ENCODE results near the gene MYH14. TPM values are rescaled to one million over a fixed set of nuclear protein-coding genes. Genes with fewer than 3 reads are reported as not detected.
"Not testable (repeated sequence)": the region's sequence is repeated elsewhere in the genome, so short reads cannot be mapped to it uniquely, and the experiment has no call there.

The MYH14 gene
- total and polyA plus RNA-seq, 2 experiments from 2014 or later, result 40.9 to 64.4 TPM

- H3K79me2 ChIP-seq, result no peaks in the 10 kb centered on the region
- H3K4me2 ChIP-seq, result peak overlapping the region; percentile 90
- H3K36me3 ChIP-seq (replicated peaks; ENCODE audit: insufficient read depth, low read depth), result no peaks in the 10 kb centered on the region
- H2AFZ ChIP-seq, result peak overlapping the region; percentile 55
- H3K27me3 ChIP-seq, result peaks cover 7% of the 10 kb centered on the region
- H3K4me3 ChIP-seq, result peak overlapping the region; percentile 31
- TF ChIP-seq EZH2phosphoT487 (IDR thresholded peaks at IDR 0.05; ENCODE audit: low read depth, severe bottlenecking, unreplicated experiment) (no peak), CTCF (IDR thresholded peaks at IDR 0.05; ENCODE audit: poor library complexity) (no peak), EZH2 (IDR thresholded peaks at IDR 0.05; ENCODE audit: borderline replicate concordance) (no peak)
- H4K20me1 ChIP-seq (ENCODE audit: insufficient read depth, poor library complexity, severe bottlenecking), result no peaks in the 10 kb centered on the region
- peak; percentile 95 for DNase-seq (ENCODE audit: low spot score)
- H3K27ac ChIP-seq, result peak overlapping the region; percentile 93
- under 1% methylated on average over 25 of the region's 34 CpGs for WGBS (ENCODE audit: low lambda C conversion rate, missing lambda C conversion rate)
- no peaks in the 10 kb centered on the region for H3K9me2 ChIP-seq (replicated peaks; ENCODE audit: insufficient read depth)
- H3K4me1 ChIP-seq (ENCODE audit: insufficient read depth), result peaks cover 21% of the 10 kb centered on the region
- no peaks in the 10 kb centered on the region for H3K9me3 ChIP-seq (ENCODE audit: low read depth)
Measured at GRCh38 chr19:50333235-50333736, 129.9 kb downstream of the MYH14 start.

GRCh38 chr19:50333737-50334617, 130.6 kb downstream of the MYH14 start:
- TF ChIP-seq CTCF (IDR thresholded peaks at IDR 0.05; ENCODE audit: poor library complexity) (no peak), EZH2 (IDR thresholded peaks at IDR 0.05; ENCODE audit: borderline replicate concordance) (no peak), EZH2phosphoT487 (IDR thresholded peaks at IDR 0.05; ENCODE audit: low read depth, severe bottlenecking, unreplicated experiment) (no peak)
- 18% methylated on average over 54 of the region's 54 CpGs for WGBS (ENCODE audit: low lambda C conversion rate, missing lambda C conversion rate)
- Histone ChIP-seq H2AFZ (peak overlapping the region; percentile 55), H3K4me3 (peak overlapping the region; percentile 31), H3K27me3 (peaks cover 7% of the 10 kb centered on the region), H3K36me3 (replicated peaks; ENCODE audit: insufficient read depth, low read depth) (no peaks in the 10 kb centered on the region), H4K20me1 (ENCODE audit: insufficient read depth, poor library complexity, severe bottlenecking) (no peaks in the 10 kb centered on the region), H3K79me2 (no peaks in the 10 kb centered on the region), H3K27ac (peak overlapping the region; percentile 93), H3K9me3 (ENCODE audit: low read depth) (no peaks in the 10 kb centered on the region), H3K4me1 (ENCODE audit: insufficient read depth) (peaks cover 21% of the 10 kb centered on the region), H3K4me2 (peak overlapping the region; percentile 90), H3K9me2 (replicated peaks; ENCODE audit: insufficient read depth) (no peaks in the 10 kb centered on the region)
- peak; percentile 91 for DNase-seq (ENCODE audit: low spot score)

- Histone ChIP-seq H3K36me3 (replicated peaks; ENCODE audit: insufficient read depth, low read depth) (no peaks in the 10 kb centered on the region), H3K9me2 (replicated peaks; ENCODE audit: insufficient read depth) (no peaks in the 10 kb centered on the region), H3K4me3 (no peak overlapping the region), H3K27ac (no peak overlapping the region), H3K4me1 (ENCODE audit: insufficient read depth) (peaks cover 20% of the 10 kb centered on the region), H3K9me3 (ENCODE audit: low read depth) (no peaks in the 10 kb centered on the region), H3K27me3 (peaks cover 7% of the 10 kb centered on the region), H3K79me2 (no peaks in the 10 kb centered on the region), H2AFZ (no peak overlapping the region), H4K20me1 (ENCODE audit: insufficient read depth, poor library complexity, severe bottlenecking) (no peaks in the 10 kb centered on the region), H3K4me2 (no peak overlapping the region)
- DNase-seq (ENCODE audit: low spot score), result no peak
- TF ChIP-seq CTCF (IDR thresholded peaks at IDR 0.05; ENCODE audit: poor library complexity), result no peak
- no peak for TF ChIP-seq EZH2 (IDR thresholded peaks at IDR 0.05; ENCODE audit: borderline replicate concordance)
- no peak for TF ChIP-seq EZH2phosphoT487 (IDR thresholded peaks at IDR 0.05; ENCODE audit: low read depth, severe bottlenecking, unreplicated experiment)
- 96% methylated on average over 12 of the region's 12 CpGs for WGBS (ENCODE audit: low lambda C conversion rate, missing lambda C conversion rate)
Measured at GRCh38 chr19:50334741-50335421, 131.5 kb downstream of the MYH14 start.

- H4K20me1 ChIP-seq (ENCODE audit: insufficient read depth, poor library complexity, severe bottlenecking); H3K9me2 ChIP-seq (replicated peaks; ENCODE audit: insufficient read depth); H3K4me2 ChIP-seq; H3K36me3 ChIP-seq (replicated peaks; ENCODE audit: insufficient read depth, low read depth); H3K9me3 ChIP-seq (ENCODE audit: low read depth); H2AFZ ChIP-seq; H3K4me3 ChIP-seq; DNase-seq (ENCODE audit: low spot score); H3K79me2 ChIP-seq; H3K27ac ChIP-seq; H3K27me3 ChIP-seq: not testable (repeated sequence)
- WGBS (ENCODE audit: low lambda C conversion rate, missing lambda C conversion rate), result 79% methylated on average over 6 of the region's 6 CpGs
- H3K4me1 ChIP-seq (ENCODE audit: insufficient read depth), result peaks cover 10% of the 10 kb centered on the region
Measured at GRCh38 chr19:50337031-50337430, 133.6 kb downstream of the MYH14 start.
